ENCODE measurements around the gene LRRC25. TPM values are rescaled to one million over a fixed set of nuclear protein-coding genes. Genes with fewer than 3 reads are reported as not detected.

Gene LRRC25
- total and polyA plus RNA-seq, 10 of the 15 experiments (the other 5 are each of a cell fraction or from before 2014, with no cell fraction given), result 0.38 to 2.9 (median 1.2) TPM

GRCh38 chr19:18424122-18424889, 26.9 kb upstream of the LRRC25 start:
- Histone ChIP-seq H3K79me2 (ENCODE audit: control insufficient read depth, insufficient read depth, low read length) (peaks cover 57% of the 10 kb centered on the region), H3K27me3 (replicated peaks in 1 of 2; ENCODE audit: control insufficient read depth in 2 of 2, insufficient read depth in 2 of 2, low read length in 1 of 2) (no peaks in the 10 kb centered on the region), H3K9ac (ENCODE audit: control insufficient read depth, insufficient read depth, low read length) (no peak overlapping the region), H3K9me3 (replicated peaks; ENCODE audit: control insufficient read depth, insufficient read depth, low read length) (no peaks in the 10 kb centered on the region), H3K4me2 (ENCODE audit: control insufficient read depth, insufficient read depth) (no peak overlapping the region), H4K20me1 (ENCODE audit: control insufficient read depth, insufficient read depth) (no peaks in the 10 kb centered on the region), H3K36me3 (ENCODE audit: control insufficient read depth in 2 of 2, insufficient read depth in 2 of 2, low read length in 1 of 2) (peaks cover 0 to 5% of the 10 kb centered on the region in 2 experiments; a peak in 2 of 4 replicates), H2AFZ (ENCODE audit: control insufficient read depth, low read depth, low read length) (no peak overlapping the region), H3K4me1 (ENCODE audit: control insufficient read depth, insufficient read depth, low read length) (peaks cover 29% of the 10 kb centered on the region), H3K4me3 (no peak overlapping the region), H3K27ac (ENCODE audit: control insufficient read depth, insufficient read depth) (no peak overlapping the region)
- DNase-seq (ENCODE audit: low read depth, low spot score) (no peak), ATAC-seq (no peak), FAIRE-seq (no peak)
- ChIA-PET POLR2A (no interaction called here), RAD21 (ENCODE audit: unreplicated experiment) (no interaction called here), CTCF (no interaction called here), SMC1A (ENCODE audit: uncharacterized antibody, unreplicated experiment) (no interaction called here)
- 85% methylated on average over 18 of the region's 22 CpGs for WGBS (ENCODE audit: insufficient coverage, insufficient replicate concordance, low lambda C conversion rate, missing lambda C conversion rate)
- intact Hi-C loops (cut with micrococcal nuclease; ENCODE audit: unreplicated experiment) (no loop called here), in situ Hi-C loops (cut with MboI) (no loop called here)
- BruUV-seq (replicated peaks), result no TSS peak
- TF ChIP-seq NR2C1 (IDR thresholded peaks at IDR 0.05), result no peak
- no peak for TF ChIP-seq REST (IDR thresholded peaks at IDR 0.05; ENCODE audit: low read depth, low read length)
- no peak for TF ChIP-seq USF1 (IDR thresholded peaks at IDR 0.05; ENCODE audit: borderline replicate concordance, extremely low read length, insufficient read depth, low read depth, low read length)
- no peak for TF ChIP-seq BCLAF1 (IDR thresholded peaks at IDR 0.05)
- TF ChIP-seq E2F8 (IDR thresholded peaks at IDR 0.05; ENCODE audit: low read depth, partially characterized antibody), result no peak
- no peak for TF ChIP-seq FOXM1 (IDR thresholded peaks at IDR 0.05; ENCODE audit: low read depth, low read length)
- no peak for TF ChIP-seq IKZF1 (conservative IDR thresholded peaks at IDR 0.05)
- TF ChIP-seq YBX1 (IDR thresholded peaks at IDR 0.05), result no peak
- TF ChIP-seq MYC (IDR thresholded peaks at IDR 0.05; ENCODE audit: insufficient read depth, insufficient read length, insufficient replicate concordance, low read length, severe bottlenecking), result no peak
- TF ChIP-seq RAD21 (IDR thresholded peaks at IDR 0.05; ENCODE audit: insufficient read depth, low read depth, low read length), result no peak
- TF ChIP-seq NR2C2 (IDR thresholded peaks at IDR 0.05; ENCODE audit: borderline replicate concordance, control insufficient read depth, insufficient read length, low read depth), result no peak
